Endodermal cell (in vitro differentiated cells): Measurements from ENCODE around the gene HLA-DRA. TPM values are rescaled to one million over a fixed set of nuclear protein-coding genes. Genes with fewer than 3 reads are reported as not detected.
"Not testable (repeated sequence)": the region's sequence is repeated elsewhere in the genome, so short reads cannot be mapped to it uniquely, and the experiment has no call there.

Experiments used
- DNase-seq: peaks from one replicate; pipeline ENCODE4 v3.0.0-alpha.2; 2017
- H3K27ac ChIP-seq: 2 replicates; pipeline ENCODE4 v1.5.1; 2013; ENCODE audit warnings: mild to moderate bottlenecking, low read depth, low read length, moderate library complexity
- H3K27me3 ChIP-seq: 2 replicates; pipeline ENCODE4 v1.6.1; 2013; ENCODE audit warnings: mild to moderate bottlenecking, low read length, moderate library complexity; ENCODE audit not compliant: insufficient read depth, control insufficient read depth, poor library complexity, severe bottlenecking
- H3K36me3 ChIP-seq: 2 replicates; pipeline ENCODE4 v1.7.0; 2013; ENCODE audit warnings: mild to moderate bottlenecking, low read length, moderate library complexity; ENCODE audit not compliant: control insufficient read depth, insufficient read depth
- H3K4me1 ChIP-seq: one replicate; pipeline ENCODE4 v1.7.0; 2013; ENCODE audit warnings: low read length; ENCODE audit not compliant: control insufficient read depth, insufficient read depth
- H3K4me3 ChIP-seq: 2 replicates; pipeline ENCODE4 v1.5.1; 2013; ENCODE audit warnings: mild to moderate bottlenecking, low read length, moderate library complexity
- H3K9ac ChIP-seq: 2 replicates; pipeline ENCODE4 v1.6.1; 2013; ENCODE audit warnings: mild to moderate bottlenecking, low read length, moderate library complexity; ENCODE audit not compliant: poor library complexity, severe bottlenecking; ENCODE audit errors: extremely low read depth
- H3K9me3 ChIP-seq: 2 replicates; pipeline ENCODE4 v1.6.1; 2013; ENCODE audit warnings: mild to moderate bottlenecking, low read length, moderate library complexity; ENCODE audit not compliant: control insufficient read depth
- H3K27ac Mint-ChIP-seq: 2 replicates; pipeline ENCODE4 v1.8.0; 2020; ENCODE audit warnings: mixed read lengths
- H3K27me3 Mint-ChIP-seq: 2 replicates; pipeline ENCODE4 v1.8.0; 2021; ENCODE audit warnings: mild to moderate bottlenecking, mixed read lengths; ENCODE audit not compliant: insufficient read depth
- H3K36me3 Mint-ChIP-seq: 2 replicates; pipeline ENCODE4 v1.8.0; 2020; ENCODE audit warnings: low read depth, mixed read lengths
- H3K4me1 Mint-ChIP-seq: 2 replicates; pipeline ENCODE4 v1.8.0; 2020; ENCODE audit warnings: mixed read lengths
- H3K4me3 Mint-ChIP-seq: 2 replicates; pipeline ENCODE4 v1.8.0; 2020; ENCODE audit warnings: mild to moderate bottlenecking, moderate library complexity, mixed read lengths
- H3K9me3 Mint-ChIP-seq: 2 replicates; pipeline ENCODE4 v1.8.0; 2020; ENCODE audit warnings: mild to moderate bottlenecking, mixed read lengths
- WGBS, 2 experiments: methylation state at CpG; one replicate each; pipeline versions ENCODE4 v1.1.5 to v1.1.7; 2013; ENCODE audit warnings: missing lambda C conversion rate in 2 of 2, mixed read lengths in 1 of 2; ENCODE audit not compliant: insufficient coverage in 1 of 2, insufficient read length in 1 of 2; 5-methylcytosine and 5-hydroxymethylcytosine counted together
- total RNA-seq, 2 donors: library from RNA; stranded (reverse); fragmentation: NEBNext Ultra II Directional in 1 of 2; extraction: Animal tissue kit (Norgen Biotek cat#: 25700) in 1 of 2; gene quantifications; 2 replicates in 1 of 2; 3 replicates in 1 of 2; pipeline ENCODE4 v1.2.1, GENCODE V29; 2021
- TF ChIP-seq, protein P1 (sequence below): fragments of 200-600 bp; sonication (generic); conservative IDR thresholded peaks from 2 replicates; pipeline ENCODE4 v1.5.0; 2021; ENCODE audit warnings: antibody characterized with exemption, mild to moderate bottlenecking

The HLA-DRA gene
- total RNA-seq, 2 donors from 2014 or later, result 0.27 TPM; not detected in 1

DNA sequence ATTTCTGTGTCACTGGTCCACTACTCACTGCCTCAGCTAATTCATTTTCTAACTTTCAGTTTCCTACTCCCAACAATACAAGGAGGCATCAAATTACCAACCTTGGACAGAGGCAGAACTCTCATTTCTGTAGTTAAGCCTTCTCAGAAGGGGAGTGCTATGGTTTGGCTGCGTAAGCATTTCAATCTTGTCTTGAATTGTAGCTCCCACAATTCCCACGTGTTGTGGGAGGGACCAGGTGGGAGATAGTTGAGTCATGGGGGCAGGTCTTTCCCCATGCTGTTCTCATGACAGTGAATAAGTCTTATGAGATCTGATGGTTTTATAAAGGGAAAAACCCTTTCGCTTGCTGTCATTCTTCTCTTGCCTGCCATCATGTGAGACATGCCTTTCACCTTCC is 22.9 kb downstream of the HLA-DRA start:
- Mint-ChIP-seq H3K4me3 (no peak overlapping the region), H3K27me3 (peaks cover 9% of the 10 kb centered on the region), H3K4me1 (no peaks in the 10 kb centered on the region), H3K27ac (no peak overlapping the region), H3K9me3 (peaks cover 31% of the 10 kb centered on the region), H3K36me3 (no peaks in the 10 kb centered on the region)
- no peaks in the 10 kb centered on the region for H3K4me1 ChIP-seq
- H3K4me3 ChIP-seq, result no peak overlapping the region
- H3K9me3 ChIP-seq, result peaks cover 7% of the 10 kb centered on the region
- 60 to 100% methylated on average over 1 to 3 of the region's 3 CpGs for WGBS, 2 experiments
- no peak overlapping the region for H3K9ac ChIP-seq
- no peak overlapping the region for H3K27ac ChIP-seq
- H3K27me3 ChIP-seq, result no peaks in the 10 kb centered on the region
- TF ChIP-seq, protein P1, sequence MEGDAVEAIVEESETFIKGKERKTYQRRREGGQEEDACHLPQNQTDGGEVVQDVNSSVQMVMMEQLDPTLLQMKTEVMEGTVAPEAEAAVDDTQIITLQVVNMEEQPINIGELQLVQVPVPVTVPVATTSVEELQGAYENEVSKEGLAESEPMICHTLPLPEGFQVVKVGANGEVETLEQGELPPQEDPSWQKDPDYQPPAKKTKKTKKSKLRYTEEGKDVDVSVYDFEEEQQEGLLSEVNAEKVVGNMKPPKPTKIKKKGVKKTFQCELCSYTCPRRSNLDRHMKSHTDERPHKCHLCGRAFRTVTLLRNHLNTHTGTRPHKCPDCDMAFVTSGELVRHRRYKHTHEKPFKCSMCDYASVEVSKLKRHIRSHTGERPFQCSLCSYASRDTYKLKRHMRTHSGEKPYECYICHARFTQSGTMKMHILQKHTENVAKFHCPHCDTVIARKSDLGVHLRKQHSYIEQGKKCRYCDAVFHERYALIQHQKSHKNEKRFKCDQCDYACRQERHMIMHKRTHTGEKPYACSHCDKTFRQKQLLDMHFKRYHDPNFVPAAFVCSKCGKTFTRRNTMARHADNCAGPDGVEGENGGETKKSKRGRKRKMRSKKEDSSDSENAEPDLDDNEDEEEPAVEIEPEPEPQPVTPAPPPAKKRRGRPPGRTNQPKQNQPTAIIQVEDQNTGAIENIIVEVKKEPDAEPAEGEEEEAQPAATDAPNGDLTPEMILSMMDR, result no peak
- H3K36me3 ChIP-seq, result no peaks in the 10 kb centered on the region
- no peak for DNase-seq

GRCh38 chr6:32467743-32468503 is 28.2 kb downstream of the HLA-DRA start:
- H3K4me3 Mint-ChIP-seq, H3K27ac Mint-ChIP-seq, DNase-seq, H3K36me3 Mint-ChIP-seq, H3K9me3 ChIP-seq, H3K27me3 ChIP-seq, H3K27ac ChIP-seq, H3K36me3 ChIP-seq, H3K9ac ChIP-seq, H3K4me1 ChIP-seq, H3K4me3 ChIP-seq, H3K4me1 Mint-ChIP-seq: not testable (repeated sequence)
- 74% methylated on average over 2 of the region's 5 CpGs; no CpG with 5 or more reads in 1 of the 2 experiments for WGBS, 2 experiments
- peaks cover 10% of the 10 kb centered on the region for H3K27me3 Mint-ChIP-seq
- peaks cover 38% of the 10 kb centered on the region for H3K9me3 Mint-ChIP-seq

DNA sequence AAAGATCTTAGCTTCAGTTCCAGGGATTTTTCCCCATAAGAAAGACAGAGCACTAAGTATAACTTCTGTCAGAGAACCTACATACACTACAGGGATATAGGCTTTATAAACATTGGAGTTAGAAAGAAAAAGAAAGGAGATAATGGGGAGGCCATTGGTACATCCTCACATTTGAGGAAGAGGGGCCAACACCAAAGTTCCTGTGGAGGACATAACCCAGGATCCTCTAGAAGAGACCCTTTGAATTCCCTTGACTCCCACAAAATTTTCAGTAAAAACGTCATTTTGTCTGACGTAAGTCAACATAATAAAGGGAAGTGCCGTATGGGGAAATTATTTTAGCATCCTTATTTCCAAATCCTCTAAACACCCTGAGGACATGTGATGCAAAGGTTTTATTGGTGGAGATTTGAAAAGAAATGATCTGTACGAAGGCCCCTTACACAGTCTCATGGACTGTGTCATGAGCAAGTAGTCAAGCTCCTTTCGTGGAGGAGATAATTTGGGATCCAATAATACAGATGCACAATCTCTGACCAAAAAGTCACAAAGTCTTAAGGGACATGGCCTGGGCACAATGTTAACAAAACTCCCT is 33.2 kb downstream of the HLA-DRA start:
- H3K36me3 Mint-ChIP-seq, result no peaks in the 10 kb centered on the region
- H3K27me3 ChIP-seq, result no peaks in the 10 kb centered on the region
- H3K36me3 ChIP-seq, result no peaks in the 10 kb centered on the region
- H3K9ac ChIP-seq, result no peak overlapping the region
- WGBS, 2 experiments, result 77 to 100% methylated on average over 1 to 5 of the region's 5 CpGs
- DNase-seq, result no peak
- H3K4me1 ChIP-seq, result no peaks in the 10 kb centered on the region
- peak overlapping the region; percentile 41 for H3K27ac Mint-ChIP-seq
- peaks cover 16% of the 10 kb centered on the region for H3K9me3 Mint-ChIP-seq
- TF ChIP-seq, protein P1, result no peak
- H3K4me1 Mint-ChIP-seq, result peaks cover 4% of the 10 kb centered on the region
- peaks cover 13% of the 10 kb centered on the region for H3K27me3 Mint-ChIP-seq
- no peak overlapping the region for H3K27ac ChIP-seq
- peaks cover 12% of the 10 kb centered on the region for H3K9me3 ChIP-seq
- no peak overlapping the region for H3K4me3 Mint-ChIP-seq
- no peak overlapping the region for H3K4me3 ChIP-seq

GRCh38 chr6:32473376-32474348 is 34.0 kb downstream of the HLA-DRA start:
- not testable (repeated sequence) for H3K27me3 ChIP-seq, H3K4me3 Mint-ChIP-seq, H3K4me3 ChIP-seq, H3K36me3 Mint-ChIP-seq, H3K27ac ChIP-seq, H3K9ac ChIP-seq, H3K4me1 ChIP-seq, H3K4me1 Mint-ChIP-seq, H3K36me3 ChIP-seq
- Mint-ChIP-seq H3K9me3 (peaks cover 18% of the 10 kb centered on the region), H3K27me3 (peaks cover 12% of the 10 kb centered on the region), H3K27ac (peak overlapping the region; percentile 41)
- peaks cover 19% of the 10 kb centered on the region for H3K9me3 ChIP-seq
- peak; percentile 82 for DNase-seq
- WGBS, 2 experiments, result 77 to 88% methylated on average over 5 to 10 of the region's 10 CpGs
